Measurements from ENCODE around the gene RECQL5.

- TF ChIP-seq CTCF (optimal IDR thresholded peaks at IDR 0.05 in 1 of 3, IDR thresholded peaks at IDR 0.05 in 1 of 3, conservative IDR thresholded peaks at IDR 0.05 in 1 of 3; ENCODE audit: extremely low read depth in 1 of 3, insufficient read depth in 2 of 3, low read length in 3 of 3) (no peak), EZH2 (IDR thresholded peaks at IDR 0.05; ENCODE audit: low read length) (no peak)
Observed at GRCh38 chr17:75595920-75596313, 71.0 kb downstream of the RECQL5 start.
